ENCODE measurements around the gene ITLN1.
"Not testable (repeated sequence)": the region's sequence is repeated elsewhere in the genome, so short reads cannot be mapped to it uniquely, and the experiment has no call there.

The ITLN1 gene

GRCh38 chr1:160884579-160884978, 401 bp downstream of the ITLN1 start:
- H3K27ac ChIP-seq (replicated peaks), result peak overlapping the region; percentile 26; the same call in 1 of the 2 replicates
- DNase-seq (ENCODE audit: low read depth in 1 of 2, low spot score in 1 of 2), result no peak
- no peaks in the 10 kb centered on the region for H3K27me3 ChIP-seq (ENCODE audit: insufficient read depth, poor library complexity, severe bottlenecking)
- no peak overlapping the region for H3K4me3 ChIP-seq (replicated peaks; ENCODE audit: insufficient read depth, low read length)
- TF ChIP-seq, protein P1, sequence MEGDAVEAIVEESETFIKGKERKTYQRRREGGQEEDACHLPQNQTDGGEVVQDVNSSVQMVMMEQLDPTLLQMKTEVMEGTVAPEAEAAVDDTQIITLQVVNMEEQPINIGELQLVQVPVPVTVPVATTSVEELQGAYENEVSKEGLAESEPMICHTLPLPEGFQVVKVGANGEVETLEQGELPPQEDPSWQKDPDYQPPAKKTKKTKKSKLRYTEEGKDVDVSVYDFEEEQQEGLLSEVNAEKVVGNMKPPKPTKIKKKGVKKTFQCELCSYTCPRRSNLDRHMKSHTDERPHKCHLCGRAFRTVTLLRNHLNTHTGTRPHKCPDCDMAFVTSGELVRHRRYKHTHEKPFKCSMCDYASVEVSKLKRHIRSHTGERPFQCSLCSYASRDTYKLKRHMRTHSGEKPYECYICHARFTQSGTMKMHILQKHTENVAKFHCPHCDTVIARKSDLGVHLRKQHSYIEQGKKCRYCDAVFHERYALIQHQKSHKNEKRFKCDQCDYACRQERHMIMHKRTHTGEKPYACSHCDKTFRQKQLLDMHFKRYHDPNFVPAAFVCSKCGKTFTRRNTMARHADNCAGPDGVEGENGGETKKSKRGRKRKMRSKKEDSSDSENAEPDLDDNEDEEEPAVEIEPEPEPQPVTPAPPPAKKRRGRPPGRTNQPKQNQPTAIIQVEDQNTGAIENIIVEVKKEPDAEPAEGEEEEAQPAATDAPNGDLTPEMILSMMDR (IDR thresholded peaks at IDR 0.05; ENCODE audit: insufficient read depth, low read length), result peak; percentile 27
- TF ChIP-seq SPI1 (IDR thresholded peaks at IDR 0.05; ENCODE audit: borderline replicate concordance, low read depth), result no peak

DNA sequence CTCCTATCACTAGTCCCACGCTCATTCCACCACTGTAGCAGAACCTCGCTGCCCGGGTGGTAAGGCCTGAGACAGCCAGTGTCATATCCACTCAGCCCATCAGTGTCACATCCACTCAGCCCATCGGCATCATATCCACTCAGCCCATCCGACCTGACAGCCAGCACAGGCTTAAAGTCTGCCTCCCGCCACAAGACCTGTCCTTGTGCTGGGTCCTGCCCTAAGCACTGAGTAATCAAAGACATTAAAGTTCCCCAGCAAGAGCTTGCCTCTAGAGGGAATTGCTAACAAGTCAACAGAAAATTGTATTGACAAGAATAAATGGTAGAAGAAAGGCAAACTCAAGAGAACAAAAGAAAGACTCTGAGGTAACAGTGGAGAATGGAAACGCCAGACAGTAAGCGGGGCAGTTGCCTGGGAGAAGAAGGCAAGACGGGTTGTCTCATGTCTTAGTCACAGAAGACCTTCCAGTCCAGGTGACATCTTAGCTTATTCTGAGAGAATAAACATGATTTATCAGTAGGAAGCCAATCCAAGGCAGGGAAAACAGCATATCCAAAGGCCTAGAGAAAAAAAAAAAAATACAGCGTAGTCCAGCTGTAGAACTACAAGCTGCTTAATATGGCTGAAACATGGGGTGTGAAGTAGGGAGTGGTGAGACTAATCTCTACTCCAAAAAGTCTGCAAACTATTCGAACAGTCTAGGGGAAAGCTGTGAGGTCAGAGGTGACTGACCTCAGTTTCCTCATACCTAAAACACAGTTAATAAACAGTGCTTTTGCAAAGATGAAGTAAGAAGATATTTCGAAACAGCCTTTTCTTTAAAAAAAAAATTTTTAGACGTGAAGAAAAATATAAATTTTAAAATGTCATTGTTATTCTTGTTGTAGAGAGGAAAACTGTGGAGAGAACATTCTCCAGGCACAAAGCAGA, 1.1 kb downstream of the ITLN1 start:
- no peaks in the 10 kb centered on the region for H3K27me3 ChIP-seq (ENCODE audit: insufficient read depth, poor library complexity, severe bottlenecking)
- DNase-seq (ENCODE audit: low read depth in 1 of 2, low spot score in 1 of 2), result peak in 1 of 2 experiments; percentile 14
- peak overlapping the region; percentile 26; the same call in 1 of the 2 replicates for H3K27ac ChIP-seq (replicated peaks)
- TF ChIP-seq SPI1 (IDR thresholded peaks at IDR 0.05; ENCODE audit: borderline replicate concordance, low read depth) (no peak), REST (IDR thresholded peaks at IDR 0.05; ENCODE audit: insufficient replicate concordance, low read depth) (no peak), GABPA (IDR thresholded peaks at IDR 0.05; ENCODE audit: low read depth) (no peak), POLR2AphosphoS5 (IDR thresholded peaks at IDR 0.05; ENCODE audit: low read depth) (no peak)
- TF ChIP-seq, protein P1 (IDR thresholded peaks at IDR 0.05; ENCODE audit: insufficient read depth, low read length), result no peak
- no peak overlapping the region for H3K4me3 ChIP-seq (replicated peaks; ENCODE audit: insufficient read depth, low read length)

DNA sequence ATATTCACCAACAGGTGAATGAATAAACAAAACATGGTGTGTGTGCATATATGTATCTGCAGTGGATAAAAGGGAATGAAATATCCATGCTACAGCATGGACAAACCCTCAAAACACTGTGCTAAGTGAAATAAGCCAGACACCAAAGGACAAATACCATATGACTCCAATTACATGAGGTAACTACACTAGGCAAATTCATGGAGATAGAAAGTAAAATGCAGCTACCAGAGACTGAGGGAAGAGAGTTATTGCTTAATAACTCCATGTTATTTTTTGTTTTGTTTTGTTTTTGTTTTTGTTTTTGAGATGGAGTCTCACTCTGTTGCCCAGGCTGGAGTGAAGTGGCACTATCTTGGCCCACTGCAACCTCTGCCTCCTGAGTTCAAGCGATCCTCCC, 2.4 kb downstream of the ITLN1 start:
- no peak overlapping the region for H3K27ac ChIP-seq (replicated peaks)
- DNase-seq (ENCODE audit: low read depth in 1 of 2, low spot score in 1 of 2), result no peak
- no peak overlapping the region for H3K4me3 ChIP-seq (replicated peaks; ENCODE audit: insufficient read depth, low read length)
- H3K27me3 ChIP-seq (ENCODE audit: insufficient read depth, poor library complexity, severe bottlenecking), result no peaks in the 10 kb centered on the region
- TF ChIP-seq GABPA (IDR thresholded peaks at IDR 0.05; ENCODE audit: low read depth), result no peak
- TF ChIP-seq SPI1 (IDR thresholded peaks at IDR 0.05; ENCODE audit: borderline replicate concordance, low read depth), result no peak
- no peak for TF ChIP-seq POLR2AphosphoS5 (IDR thresholded peaks at IDR 0.05; ENCODE audit: low read depth)
- TF ChIP-seq REST (IDR thresholded peaks at IDR 0.05; ENCODE audit: insufficient replicate concordance, low read depth), result no peak
- TF ChIP-seq, protein P1 (IDR thresholded peaks at IDR 0.05; ENCODE audit: insufficient read depth, low read length), result no peak

GRCh38 chr1:160881264-160881663, 3.7 kb downstream of the ITLN1 start:
- H3K27ac ChIP-seq (replicated peaks); DNase-seq (ENCODE audit: low read depth in 1 of 2, low spot score in 1 of 2); H3K4me3 ChIP-seq (replicated peaks; ENCODE audit: insufficient read depth, low read length); H3K27me3 ChIP-seq (ENCODE audit: insufficient read depth, poor library complexity, severe bottlenecking): not testable (repeated sequence)

Measured in HL-60 (cell line).